IPS-15b (cell line): ENCODE results near the gene PTPN1.

ENCODE experiments used
- H3K27me3 ChIP-seq: one replicate; pipeline ENCODE4 v1.6.1; 2013; ENCODE audit warnings: low read length; ENCODE audit not compliant: control insufficient read depth, insufficient read depth
- H3K36me3 ChIP-seq: one replicate; pipeline ENCODE4 v1.6.1; 2013; ENCODE audit warnings: low read length; ENCODE audit not compliant: control insufficient read depth, insufficient read depth
- H3K4me1 ChIP-seq: one replicate; pipeline ENCODE4 v1.6.1; 2013; ENCODE audit warnings: mild to moderate bottlenecking, low read length; ENCODE audit not compliant: control insufficient read depth, insufficient read depth
- H3K4me3 ChIP-seq: one replicate; pipeline ENCODE4 v1.5.1; 2013; ENCODE audit warnings: low read depth, low read length
- H3K9ac ChIP-seq: one replicate; pipeline ENCODE4 v1.6.1; 2013; ENCODE audit warnings: low read depth, mild to moderate bottlenecking, low read length
- H3K9me3 ChIP-seq: one replicate; pipeline ENCODE4 v1.6.1; 2013; ENCODE audit warnings: mild to moderate bottlenecking, low read length; ENCODE audit not compliant: control insufficient read depth, insufficient read depth

Gene PTPN1

GRCh38 chr20:50578061-50578777 is 68.0 kb downstream of the PTPN1 start:
- Histone ChIP-seq H3K9ac (no peak overlapping the region), H3K27me3 (no peaks in the 10 kb centered on the region), H3K9me3 (no peaks in the 10 kb centered on the region), H3K36me3 (peaks cover 52% of the 10 kb centered on the region), H3K4me3 (no peak overlapping the region), H3K4me1 (no peaks in the 10 kb centered on the region)

GRCh38 chr20:50578778-50579165 is 68.6 kb downstream of the PTPN1 start:
- H3K27me3 ChIP-seq: no peaks in the 10 kb centered on the region
- H3K4me3 ChIP-seq: no peak overlapping the region
- no peaks in the 10 kb centered on the region for H3K4me1 ChIP-seq
- H3K9ac ChIP-seq: no peak overlapping the region
- peaks cover 55% of the 10 kb centered on the region for H3K36me3 ChIP-seq
- no peaks in the 10 kb centered on the region for H3K9me3 ChIP-seq

GRCh38 chr20:50579511-50579910 is 69.3 kb downstream of the PTPN1 start:
- Histone ChIP-seq H3K9ac (no peak overlapping the region), H3K36me3 (peaks cover 55% of the 10 kb centered on the region), H3K9me3 (no peaks in the 10 kb centered on the region), H3K4me3 (no peak overlapping the region), H3K27me3 (no peaks in the 10 kb centered on the region), H3K4me1 (no peaks in the 10 kb centered on the region)

GRCh38 chr20:50580016-50580747 is 70.0 kb downstream of the PTPN1 start:
- Histone ChIP-seq H3K9me3 (no peaks in the 10 kb centered on the region), H3K36me3 (peaks cover 51% of the 10 kb centered on the region), H3K9ac (no peak overlapping the region), H3K27me3 (no peaks in the 10 kb centered on the region), H3K4me1 (no peaks in the 10 kb centered on the region), H3K4me3 (no peak overlapping the region)

- Histone ChIP-seq H3K9me3 (no peaks in the 10 kb centered on the region), H3K27me3 (no peaks in the 10 kb centered on the region), H3K9ac (no peak overlapping the region), H3K36me3 (peaks cover 53% of the 10 kb centered on the region), H3K4me3 (no peak overlapping the region), H3K4me1 (no peaks in the 10 kb centered on the region)
Observed at GRCh38 chr20:50580842-50581544, 70.8 kb downstream of the PTPN1 start.

GRCh38 chr20:50582092-50582491 is 71.9 kb downstream of the PTPN1 start:
- H3K9ac ChIP-seq: no peak overlapping the region
- H3K4me1 ChIP-seq: no peaks in the 10 kb centered on the region
- H3K27me3 ChIP-seq: no peaks in the 10 kb centered on the region
- no peak overlapping the region for H3K4me3 ChIP-seq
- H3K9me3 ChIP-seq: no peaks in the 10 kb centered on the region
- peaks cover 61% of the 10 kb centered on the region for H3K36me3 ChIP-seq

- Histone ChIP-seq H3K4me3 (no peak overlapping the region), H3K36me3 (peaks cover 60% of the 10 kb centered on the region), H3K9ac (no peak overlapping the region), H3K9me3 (no peaks in the 10 kb centered on the region), H3K4me1 (no peaks in the 10 kb centered on the region), H3K27me3 (no peaks in the 10 kb centered on the region)
Observed at GRCh38 chr20:50582591-50583234, 72.5 kb downstream of the PTPN1 start.

- no peaks in the 10 kb centered on the region for H3K4me1 ChIP-seq
- no peak overlapping the region for H3K4me3 ChIP-seq
- H3K27me3 ChIP-seq: no peaks in the 10 kb centered on the region
- no peaks in the 10 kb centered on the region for H3K9me3 ChIP-seq
- H3K9ac ChIP-seq: no peak overlapping the region
- peaks cover 58% of the 10 kb centered on the region for H3K36me3 ChIP-seq
Observed at GRCh38 chr20:50583442-50584150, 73.4 kb downstream of the PTPN1 start.

- H3K4me3 ChIP-seq: no peak overlapping the region
- no peaks in the 10 kb centered on the region for H3K27me3 ChIP-seq
- no peaks in the 10 kb centered on the region for H3K9me3 ChIP-seq
- H3K4me1 ChIP-seq: no peaks in the 10 kb centered on the region
- no peak overlapping the region for H3K9ac ChIP-seq
- peaks cover 50% of the 10 kb centered on the region for H3K36me3 ChIP-seq
Observed at GRCh38 chr20:50584687-50585086, 74.5 kb downstream of the PTPN1 start.

GRCh38 chr20:50585214-50585613 is 75.0 kb downstream of the PTPN1 start:
- Histone ChIP-seq H3K4me1 (no peaks in the 10 kb centered on the region), H3K9ac (no peak overlapping the region), H3K9me3 (no peaks in the 10 kb centered on the region), H3K4me3 (no peak overlapping the region), H3K36me3 (peaks cover 48% of the 10 kb centered on the region), H3K27me3 (no peaks in the 10 kb centered on the region)

GRCh38 chr20:50585678-50586077 is 75.5 kb downstream of the PTPN1 start:
- no peak overlapping the region for H3K4me3 ChIP-seq
- H3K9ac ChIP-seq: no peak overlapping the region
- H3K36me3 ChIP-seq: peaks cover 45% of the 10 kb centered on the region
- no peaks in the 10 kb centered on the region for H3K9me3 ChIP-seq
- H3K27me3 ChIP-seq: no peaks in the 10 kb centered on the region
- no peaks in the 10 kb centered on the region for H3K4me1 ChIP-seq
